IPS DF 6.9 (cell line): ENCODE measurements around the gene PFKM.

Experiments
- DNase-seq: peaks from one replicate; pipeline ENCODE4 v3.0.0-alpha.2; 2013; ENCODE audit warnings: low read depth, low spot score
- H3K27ac ChIP-seq: one replicate; pipeline ENCODE4 v1.5.1; 2013; ENCODE audit warnings: low read length, control low read depth
- H3K27me3 ChIP-seq: 2 replicates; pipeline ENCODE4 v1.6.1; 2013; ENCODE audit warnings: mild to moderate bottlenecking, low read length; ENCODE audit not compliant: control insufficient read depth, insufficient read depth
- H3K36me3 ChIP-seq: 2 replicates; pipeline ENCODE4 v1.6.1; 2013; ENCODE audit warnings: low read length; ENCODE audit not compliant: control insufficient read depth, insufficient read depth
- H3K4me1 ChIP-seq: 2 replicates; pipeline ENCODE4 v1.6.1; 2013; ENCODE audit warnings: low read length; ENCODE audit not compliant: control insufficient read depth, insufficient read depth
- H3K4me3 ChIP-seq: 2 replicates; pipeline ENCODE4 v1.5.1; 2013; ENCODE audit warnings: mild to moderate bottlenecking, low read length
- H3K9me3 ChIP-seq: 2 replicates; pipeline ENCODE4 v1.6.1; 2013; ENCODE audit warnings: low read length, inconsistent platforms; ENCODE audit not compliant: control insufficient read depth, insufficient read depth
- WGBS: extraction: QIAGEN DNeasy Blood & Tissue Kit; methylation state at CpG from one replicate; pipeline ENCODE4 v1.1.7; 2013; ENCODE audit warnings: mixed read lengths, missing lambda C conversion rate; ENCODE audit not compliant: insufficient read length, insufficient coverage; 5-methylcytosine and 5-hydroxymethylcytosine counted together

The PFKM gene

DNA sequence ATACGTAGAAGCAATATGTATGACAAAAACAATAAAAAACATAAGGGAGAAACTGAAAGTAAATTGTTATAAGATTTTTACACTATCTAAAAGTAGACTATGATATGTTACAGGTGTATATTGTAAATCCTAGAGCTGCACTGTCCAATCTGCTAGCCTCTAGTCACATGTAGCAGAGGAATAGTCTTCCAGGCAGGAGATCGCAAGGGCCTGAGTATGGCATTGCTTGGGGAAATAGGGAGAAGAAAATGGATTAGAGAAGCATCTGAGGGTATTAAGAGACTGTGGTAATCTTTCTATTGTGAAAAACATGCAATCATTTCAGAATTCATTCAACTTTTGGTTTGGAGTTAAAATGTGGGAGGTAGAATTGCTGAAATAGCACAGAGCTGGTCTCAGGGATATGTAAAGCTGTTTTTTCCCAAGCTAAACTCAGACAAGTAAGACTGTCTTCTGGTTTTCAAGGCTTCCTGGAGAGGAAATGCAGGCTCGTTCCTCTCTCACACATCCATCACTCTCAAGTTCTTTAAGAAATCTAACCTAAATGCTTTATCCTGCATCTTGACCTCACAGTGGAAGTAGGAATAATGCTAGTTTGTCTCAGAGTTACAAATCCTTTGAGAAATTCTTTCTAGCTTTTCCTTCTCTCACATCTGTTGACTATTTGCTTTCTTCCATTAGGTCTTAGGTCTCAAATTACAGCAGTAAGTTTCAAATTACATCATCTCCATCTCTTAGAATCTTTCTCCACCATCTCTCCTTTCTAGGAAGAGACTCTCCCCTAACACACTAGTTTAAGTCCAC, 56.7 kb downstream of the PFKM start:
- Histone ChIP-seq H3K4me3 (no peak overlapping the region), H3K9me3 (no peaks in the 10 kb centered on the region), H3K36me3 (no peaks in the 10 kb centered on the region), H3K27me3 (no peaks in the 10 kb centered on the region), H3K27ac (no peak overlapping the region), H3K4me1 (peaks cover 4% of the 10 kb centered on the region)
- no CpG with 5 or more reads among the region's 3 CpGs for WGBS
- DNase-seq = no peak

- Histone ChIP-seq H3K4me1 (peaks cover 4% of the 10 kb centered on the region), H3K36me3 (no peaks in the 10 kb centered on the region), H3K4me3 (no peak overlapping the region), H3K9me3 (no peaks in the 10 kb centered on the region), H3K27ac (no peak overlapping the region), H3K27me3 (no peaks in the 10 kb centered on the region)
- no peak for DNase-seq
Measured at GRCh38 chr12:48176417-48176751, 57.2 kb downstream of the PFKM start.

DNA sequence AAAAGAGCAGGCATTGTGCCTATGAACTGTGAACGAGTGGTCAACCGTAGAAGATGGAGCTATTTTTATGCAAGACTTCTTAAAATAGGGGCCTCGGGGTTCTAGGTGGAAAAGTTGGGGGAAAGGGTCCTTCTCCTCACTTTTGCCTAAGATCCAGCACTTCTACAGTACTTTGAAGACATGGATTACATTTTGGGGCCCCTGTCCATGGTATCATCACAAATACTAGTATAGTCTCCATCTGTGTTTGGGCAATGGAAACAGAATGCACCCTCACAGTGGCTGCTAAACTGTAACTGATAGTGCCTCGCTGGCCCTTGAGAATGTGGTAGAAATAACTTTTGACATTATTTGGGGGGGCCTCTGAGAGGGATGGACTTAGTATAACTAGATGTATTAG, 58.8 kb downstream of the PFKM start:
- no peak for DNase-seq
- H3K4me3 ChIP-seq = no peak overlapping the region
- H3K27me3 ChIP-seq = no peaks in the 10 kb centered on the region
- no peak overlapping the region for H3K27ac ChIP-seq
- H3K9me3 ChIP-seq = no peaks in the 10 kb centered on the region
- no peaks in the 10 kb centered on the region for H3K36me3 ChIP-seq
- WGBS = no CpG with 5 or more reads among the region's 4 CpGs
- H3K4me1 ChIP-seq = peaks cover 4% of the 10 kb centered on the region

- H3K27me3 ChIP-seq = peaks cover 6% of the 10 kb centered on the region; the same call in 1 of the 2 replicates
- no CpG with 5 or more reads among the region's 1 CpG for WGBS
Measured at GRCh38 chr12:48179466-48179865, 60.3 kb downstream of the PFKM start.

GRCh38 chr12:48180424-48180823, 61.3 kb downstream of the PFKM start:
- Histone ChIP-seq H3K27ac (no peak overlapping the region), H3K4me3 (no peak overlapping the region), H3K4me1 (peaks cover 4% of the 10 kb centered on the region), H3K36me3 (no peaks in the 10 kb centered on the region), H3K9me3 (no peaks in the 10 kb centered on the region), H3K27me3 (peaks cover 9% of the 10 kb centered on the region; the same call in 1 of the 2 replicates)
- DNase-seq = no peak
- WGBS = no CpG with 5 or more reads among the region's 1 CpG

More at GRCh38 chr12:48179466-48179865, 60.3 kb downstream of the PFKM start:
- no peak for DNase-seq
- peaks cover 4% of the 10 kb centered on the region for H3K4me1 ChIP-seq
- no peaks in the 10 kb centered on the region for H3K36me3 ChIP-seq
- H3K9me3 ChIP-seq = no peaks in the 10 kb centered on the region
- no peak overlapping the region for H3K4me3 ChIP-seq
- H3K27ac ChIP-seq = no peak overlapping the region

GRCh38 chr12:48180857-48181495, 61.8 kb downstream of the PFKM start:
- Histone ChIP-seq H3K4me3 (no peak overlapping the region), H3K27ac (no peak overlapping the region), H3K4me1 (peaks cover 7% of the 10 kb centered on the region), H3K36me3 (no peaks in the 10 kb centered on the region), H3K27me3 (peaks cover 9% of the 10 kb centered on the region; the same call in 1 of the 2 replicates), H3K9me3 (no peaks in the 10 kb centered on the region)
- WGBS = no CpG with 5 or more reads among the region's 2 CpGs
- no peak for DNase-seq

DNA sequence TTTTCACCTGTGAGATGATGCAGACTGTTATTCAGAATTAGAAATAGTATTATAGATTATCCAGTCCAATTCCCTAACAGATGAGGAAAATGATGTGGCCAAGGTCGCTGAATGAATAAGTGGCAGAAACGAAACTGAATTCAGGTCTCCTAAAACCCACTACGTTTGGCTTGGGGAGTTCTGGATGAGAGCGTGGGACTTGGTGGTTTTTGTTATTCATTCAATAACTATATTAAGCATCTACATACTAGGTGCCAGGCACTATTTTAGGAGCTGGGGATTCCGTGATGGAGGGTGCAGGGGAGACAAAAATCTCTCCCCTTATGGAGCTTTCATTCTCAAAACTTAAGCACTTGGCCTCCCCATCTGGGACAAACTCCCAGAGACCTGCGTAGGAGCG, 63.5 kb downstream of the PFKM start:
- Histone ChIP-seq H3K4me1 (peaks cover 3% of the 10 kb centered on the region; the same call in 1 of the 2 replicates), H3K36me3 (no peaks in the 10 kb centered on the region), H3K27ac (no peak overlapping the region), H3K4me3 (peak overlapping the region; percentile 63; the same call in 1 of the 2 replicates), H3K27me3 (peaks cover 9% of the 10 kb centered on the region; the same call in 1 of the 2 replicates), H3K9me3 (no peaks in the 10 kb centered on the region)
- no CpG with 5 or more reads among the region's 7 CpGs for WGBS
- no peak for DNase-seq

GRCh38 chr12:48183091-48183875, 64.1 kb downstream of the PFKM start, which contains the start of gene CCDC184:
CCDC184 (plus strand) TSS chr12:48183644; CDS start chr12:48184123, 479 bp downstream.
- DNase-seq = no peak
- Histone ChIP-seq H3K4me3 (peak within 1 kb of the TSS; percentile 63), H3K27me3 (peaks cover 9% of the 10 kb centered on the region; the same call in 1 of the 2 replicates), H3K4me1 (peaks cover 3% of the 10 kb centered on the region; the same call in 1 of the 2 replicates), H3K9me3 (no peaks in the 10 kb centered on the region), H3K36me3 (no peaks in the 10 kb centered on the region), H3K27ac (no peak within 1 kb of the TSS)
- no CpG with 5 or more reads among the region's 61 CpGs for WGBS

- Histone ChIP-seq H3K4me3 (peak overlapping the region; percentile 63; the same call in 1 of the 2 replicates), H3K36me3 (no peaks in the 10 kb centered on the region), H3K4me1 (peaks cover 3% of the 10 kb centered on the region; the same call in 1 of the 2 replicates), H3K27ac (no peak overlapping the region), H3K27me3 (peaks cover 9% of the 10 kb centered on the region; the same call in 1 of the 2 replicates), H3K9me3 (no peaks in the 10 kb centered on the region)
- WGBS = no CpG with 5 or more reads among the region's 61 CpGs
- no peak for DNase-seq
Measured at GRCh38 chr12:48183876-48184548, 64.8 kb downstream of the PFKM start.

GRCh38 chr12:48184549-48184922, 65.4 kb downstream of the PFKM start:
- peak overlapping the region; percentile 63; the same call in 1 of the 2 replicates for H3K4me3 ChIP-seq
- H3K36me3 ChIP-seq = no peaks in the 10 kb centered on the region
- WGBS = no CpG with 5 or more reads among the region's 20 CpGs
- H3K27ac ChIP-seq = no peak overlapping the region
- peaks cover 9% of the 10 kb centered on the region; the same call in 1 of the 2 replicates for H3K27me3 ChIP-seq
- no peak for DNase-seq
- H3K4me1 ChIP-seq = peaks cover 3% of the 10 kb centered on the region; the same call in 1 of the 2 replicates
- no peaks in the 10 kb centered on the region for H3K9me3 ChIP-seq
